SW 1271 (cell line): ENCODE data around the gene CCDC192.
"Not testable (repeated sequence)": the region's sequence is repeated elsewhere in the genome, so short reads cannot be mapped to it uniquely, and the experiment has no call there.

Experiments
- DNase-seq, 2 experiments: peaks; one replicate each; lab custom pipeline; 2025; lab: John Stamatoyannopoulos, UW

CCDC192 gene

DNA sequence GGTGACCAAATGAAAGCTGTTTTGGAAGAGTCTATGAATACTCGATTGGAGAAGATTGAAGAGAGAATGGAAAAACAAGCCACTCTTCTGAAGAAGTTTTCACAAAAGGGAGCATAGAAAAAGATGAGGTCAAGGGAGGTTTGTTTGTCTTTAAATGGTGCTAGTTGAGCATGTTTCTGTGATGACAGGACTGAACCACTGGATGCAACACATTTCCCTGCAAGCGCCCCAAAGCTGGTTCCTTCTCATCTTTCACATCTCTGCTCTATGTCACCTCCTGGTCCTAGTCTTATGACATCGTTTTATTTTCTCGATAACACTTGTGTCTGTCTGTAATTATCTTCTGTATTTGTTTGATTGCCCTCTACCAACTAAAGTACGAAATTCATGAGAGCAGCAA is 3.8 kb upstream of the CCDC192 start:
- no peak for DNase-seq

DNA sequence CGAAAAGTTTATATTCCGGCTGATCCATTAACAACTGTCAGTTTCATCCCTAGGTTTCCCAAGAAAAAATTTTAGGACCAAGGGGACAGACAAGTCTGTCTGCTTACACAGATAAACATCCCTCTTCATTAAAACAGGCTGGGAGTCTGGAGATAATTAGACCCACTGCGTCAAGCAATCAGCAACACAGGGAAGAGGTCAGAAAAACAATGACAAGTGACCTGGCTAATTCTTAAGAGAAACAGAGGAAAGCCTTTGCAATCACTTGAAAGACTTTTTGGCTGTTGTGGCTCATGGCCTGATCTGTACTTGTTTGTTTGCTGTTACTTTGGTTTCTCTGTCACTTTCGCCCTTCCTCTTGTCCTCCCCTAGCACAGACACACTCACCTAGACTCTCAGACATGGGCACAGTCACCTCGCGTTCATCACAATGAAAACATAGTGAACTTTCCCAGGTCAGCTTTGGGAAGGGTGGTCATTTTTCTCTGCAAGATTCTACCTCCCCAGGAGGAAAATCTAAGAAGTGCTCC is 2.9 kb upstream of the CCDC192 start:
- no peak for DNase-seq

DNA sequence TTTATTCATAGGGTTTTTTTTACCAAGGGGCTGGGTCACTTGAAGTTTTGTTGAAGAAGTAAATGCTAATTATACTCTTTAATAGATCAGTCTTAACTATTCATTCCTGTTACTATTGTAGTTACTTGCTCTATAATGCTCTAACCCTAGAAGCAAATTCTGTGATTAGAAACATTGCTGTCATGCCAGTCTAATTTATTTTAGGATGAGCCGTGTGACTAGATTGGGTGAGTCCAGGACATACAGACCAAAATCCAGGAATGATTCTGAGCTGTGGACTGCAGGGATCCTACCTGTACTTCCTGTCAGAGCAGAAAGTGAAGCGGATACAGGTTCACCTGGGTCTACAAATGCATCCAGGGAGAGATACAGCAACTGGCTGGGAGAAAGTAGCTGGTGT is 757 bp upstream of the CCDC192 start:
- DNase-seq: no peak

DNA sequence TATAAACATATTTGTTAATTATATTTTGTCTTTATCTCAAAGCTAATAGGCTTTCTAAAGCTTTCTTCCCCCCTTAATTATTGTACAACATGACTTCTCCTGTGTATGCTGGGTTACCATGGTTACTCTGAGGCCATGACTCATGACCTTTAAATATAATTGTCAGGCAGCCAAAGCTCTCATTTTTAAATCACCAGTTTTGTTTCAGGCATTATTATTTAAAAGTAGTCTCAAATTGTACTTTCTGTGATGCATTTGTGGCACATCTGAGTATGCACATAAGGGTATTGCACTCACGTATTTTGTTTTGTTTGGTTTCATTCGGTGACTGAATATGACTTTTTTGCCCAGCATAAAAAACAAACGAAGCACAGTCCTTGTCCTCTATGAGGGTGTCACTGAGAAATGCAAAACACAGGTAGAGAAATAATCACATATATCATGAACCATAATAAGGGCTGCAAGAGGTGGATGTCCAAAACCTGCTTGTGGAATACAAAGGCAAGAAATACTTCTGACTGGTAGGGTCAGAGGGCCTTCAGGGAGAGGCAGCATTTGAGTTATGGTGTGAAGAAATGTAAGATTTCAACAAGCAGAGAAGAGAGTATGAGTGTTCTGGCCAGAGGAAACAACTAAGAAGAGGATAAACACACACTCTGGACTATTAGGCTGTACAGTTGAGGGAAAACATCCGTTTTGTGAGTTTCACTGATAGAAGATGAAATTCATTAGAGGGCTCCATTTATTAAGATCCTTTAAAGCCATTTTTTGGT is 2.1 kb downstream of the CCDC192 start:
- peak in 1 of 2 experiments; percentile 27 for DNase-seq

DNA sequence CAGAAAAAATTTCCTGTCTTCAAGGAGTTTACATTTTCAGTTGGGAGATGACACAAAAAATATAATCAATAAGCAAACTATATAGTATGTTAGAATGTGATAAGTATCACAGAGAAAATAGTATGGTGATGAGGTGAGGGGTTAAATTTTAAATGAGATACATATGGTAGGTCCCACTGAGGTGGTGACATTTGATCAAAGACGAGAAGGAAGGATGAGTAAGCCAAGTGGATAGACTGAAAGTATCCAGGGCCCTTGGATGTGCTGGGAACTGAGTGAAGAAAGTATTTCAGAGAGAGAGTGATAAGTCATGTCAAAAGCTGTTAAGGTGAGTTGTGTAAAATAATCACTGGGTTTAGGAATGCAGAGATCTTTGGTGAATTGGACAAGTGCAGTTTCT is 3.5 kb downstream of the CCDC192 start:
- DNase-seq: no peak

DNA sequence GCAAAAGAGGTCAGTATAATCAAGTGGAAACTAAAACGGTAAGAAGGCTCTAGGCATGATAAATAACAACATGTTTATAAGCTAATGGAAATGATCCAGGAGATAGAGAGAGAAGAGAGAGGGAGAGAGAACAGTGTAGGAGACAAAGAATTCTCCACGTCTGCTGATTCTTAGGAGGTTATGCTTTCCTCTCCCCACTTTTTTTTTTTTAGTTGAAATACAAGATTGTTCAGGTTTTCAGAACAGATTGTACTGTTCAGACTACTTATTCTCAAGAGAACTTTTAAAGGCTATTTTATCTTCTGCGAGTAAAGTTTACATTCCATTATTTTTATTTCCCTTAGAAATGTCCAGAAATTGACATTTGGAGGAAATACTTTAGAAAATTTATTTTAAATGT is 4.0 kb downstream of the CCDC192 start:
- no peak for DNase-seq

DNA sequence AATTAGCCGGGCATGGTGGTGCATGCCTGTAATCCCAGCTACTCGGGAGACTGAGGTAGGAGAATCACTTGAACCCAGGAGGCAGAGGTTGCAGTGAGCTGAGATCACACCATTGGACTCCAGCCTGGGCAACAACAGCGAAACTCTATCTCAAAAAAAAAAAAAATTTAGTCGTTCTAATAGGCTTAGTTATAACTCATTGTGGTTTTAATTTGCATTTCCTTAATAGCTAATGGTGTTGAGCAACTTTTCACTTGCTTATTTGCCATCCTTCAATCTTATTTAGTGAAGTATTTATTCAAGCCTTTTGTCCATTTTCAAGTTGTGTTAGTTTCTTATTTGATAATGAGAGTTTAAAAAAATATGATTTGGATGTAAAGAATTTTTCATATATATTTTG is 9.9 kb downstream of the CCDC192 start:
- not testable (repeated sequence) for DNase-seq

DNA sequence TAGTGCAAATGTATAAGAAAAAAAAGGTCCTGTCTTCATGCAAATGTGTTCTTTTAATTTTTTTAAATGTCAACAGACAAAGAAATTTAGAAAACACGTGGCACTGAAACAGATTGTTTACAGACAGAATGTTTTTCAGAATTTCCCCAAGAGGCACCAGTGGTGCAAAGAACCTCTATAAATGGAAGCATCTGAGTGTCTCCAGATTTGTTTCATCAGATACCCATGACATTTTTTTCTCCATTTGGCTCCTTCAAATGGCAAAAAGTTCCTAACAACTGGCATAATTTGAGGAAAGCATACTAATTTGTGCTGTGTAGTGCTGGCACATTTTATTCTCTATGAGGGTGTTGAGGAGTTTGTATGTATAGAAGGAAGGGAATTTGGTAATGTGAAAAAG is 15.0 kb downstream of the CCDC192 start:
- no peak for DNase-seq

DNA sequence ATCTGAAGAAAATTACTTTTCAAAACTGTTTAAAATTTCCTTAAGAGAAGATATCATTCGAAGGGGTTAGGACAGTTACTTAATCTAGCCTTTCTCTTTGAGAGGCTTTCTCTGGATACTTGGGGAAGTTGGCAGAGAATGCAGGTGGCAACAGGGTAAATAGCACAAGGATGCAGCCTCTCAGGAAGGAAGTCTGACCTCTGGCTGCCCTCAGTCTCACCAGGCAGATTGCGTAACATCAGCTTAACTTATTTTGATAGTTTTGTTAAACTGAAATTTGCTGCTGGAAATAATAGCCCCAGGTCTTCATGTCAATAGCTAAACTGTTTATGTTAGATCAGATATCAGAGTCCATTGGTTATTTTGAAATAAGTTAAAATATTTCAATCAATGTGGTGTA is 20.4 kb downstream of the CCDC192 start:
- peak in 1 of 2 experiments; percentile 37 for DNase-seq

DNA sequence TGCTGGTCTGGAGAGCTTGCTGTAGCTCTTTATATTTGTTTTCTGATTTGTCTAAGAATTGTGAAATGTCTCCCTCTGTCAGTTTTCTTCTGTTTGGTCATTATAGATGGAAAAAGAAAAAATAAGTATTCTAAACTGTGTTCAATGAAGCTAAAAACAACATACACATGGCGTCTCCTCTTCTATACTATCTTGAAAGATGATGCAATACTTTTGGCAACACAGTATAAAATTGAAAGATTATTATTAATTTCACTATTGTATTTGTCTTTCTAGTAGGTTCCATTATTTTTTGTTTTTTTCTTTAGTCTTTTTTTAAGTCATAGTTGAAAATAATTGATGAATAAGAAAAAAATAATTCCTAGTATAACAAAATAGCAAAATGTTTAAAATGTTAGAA is 22.5 kb downstream of the CCDC192 start:
- DNase-seq: no peak

DNA sequence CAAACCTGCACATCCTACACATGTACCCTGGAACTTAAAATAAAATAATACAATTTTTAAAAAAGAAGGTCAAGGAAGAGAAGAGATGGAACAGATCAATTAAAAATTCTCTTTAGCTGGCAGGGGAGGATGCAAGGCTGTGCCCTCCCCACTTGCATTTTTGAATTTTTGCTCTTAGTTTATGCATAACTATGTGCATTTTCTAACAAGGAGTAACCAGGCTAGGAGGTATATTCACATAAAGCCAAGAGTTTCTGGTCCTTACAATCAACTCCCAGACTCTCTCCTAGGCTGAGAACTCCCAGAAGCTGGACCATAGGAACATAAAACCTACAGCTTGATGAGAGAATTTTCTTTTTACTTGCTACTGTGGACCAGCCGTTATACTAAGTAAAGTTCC is 29.8 kb downstream of the CCDC192 start:
- no peak for DNase-seq

DNA sequence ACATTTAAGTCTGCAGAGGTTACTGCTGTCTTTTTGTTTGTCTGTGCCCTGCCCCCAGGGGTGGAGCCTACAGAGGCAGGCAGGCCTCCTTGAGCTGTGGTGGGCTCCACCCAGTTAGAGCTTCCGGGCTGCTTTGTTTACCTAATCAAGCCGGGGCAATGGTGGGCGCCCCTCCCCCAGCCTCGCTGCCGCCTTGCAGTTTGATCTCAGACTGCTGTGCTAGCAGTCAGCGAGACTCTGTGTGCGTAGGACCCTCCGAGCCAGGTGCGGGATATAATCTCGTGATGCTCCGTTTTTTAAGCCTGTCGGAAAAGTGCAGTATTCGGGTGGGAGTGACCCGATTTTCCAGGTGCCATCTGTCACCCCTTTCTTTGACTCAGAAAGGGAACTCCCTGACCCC is 36.2 kb downstream of the CCDC192 start:
- DNase-seq: not testable (repeated sequence)

DNA sequence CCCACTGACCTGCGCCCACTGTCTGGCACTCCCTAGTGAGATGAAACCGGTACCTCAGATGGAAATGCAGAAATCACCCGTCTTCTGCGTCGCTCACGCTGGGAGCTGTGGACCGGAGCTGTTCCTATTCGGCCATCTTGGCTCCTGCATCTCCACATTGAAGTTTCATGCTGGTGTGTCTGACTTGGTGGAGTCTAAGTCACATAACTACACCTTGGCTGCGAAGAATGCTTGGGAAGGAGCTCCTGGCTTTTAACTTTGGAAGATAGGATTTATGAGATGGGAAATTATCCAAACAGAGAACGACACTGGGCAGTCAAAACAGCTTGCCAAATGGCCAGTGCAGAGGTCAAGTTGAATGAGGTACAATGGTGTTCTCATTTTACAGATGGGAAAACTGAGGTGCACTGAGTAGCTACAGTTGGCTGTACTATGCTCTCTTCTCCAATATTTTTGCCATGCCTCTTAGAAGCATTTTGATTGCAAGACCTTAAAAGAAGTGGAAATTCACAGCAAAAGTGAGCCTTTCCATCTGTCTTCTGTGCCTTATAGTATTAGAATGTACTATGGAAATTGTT is 36.7 kb downstream of the CCDC192 start:
- no peak for DNase-seq

DNA sequence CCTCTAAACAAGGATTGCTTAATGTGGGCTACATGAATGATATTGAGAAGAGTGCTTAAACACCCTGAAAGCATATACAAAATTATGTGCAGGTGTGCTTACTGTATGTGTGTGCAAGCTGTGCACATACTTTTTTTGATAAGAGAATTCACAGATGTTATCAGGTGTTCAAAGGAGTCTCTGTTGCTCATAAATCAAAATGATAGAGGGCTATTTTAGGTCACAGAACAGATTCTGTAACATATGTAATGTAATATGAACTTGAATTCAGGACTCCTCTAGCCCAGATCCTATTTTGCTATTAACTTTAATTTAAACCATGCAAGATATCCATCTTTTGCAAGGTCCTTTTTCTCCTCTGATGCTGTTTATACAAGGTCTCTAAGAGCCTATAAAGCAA is 38.2 kb downstream of the CCDC192 start:
- DNase-seq: no peak

DNA sequence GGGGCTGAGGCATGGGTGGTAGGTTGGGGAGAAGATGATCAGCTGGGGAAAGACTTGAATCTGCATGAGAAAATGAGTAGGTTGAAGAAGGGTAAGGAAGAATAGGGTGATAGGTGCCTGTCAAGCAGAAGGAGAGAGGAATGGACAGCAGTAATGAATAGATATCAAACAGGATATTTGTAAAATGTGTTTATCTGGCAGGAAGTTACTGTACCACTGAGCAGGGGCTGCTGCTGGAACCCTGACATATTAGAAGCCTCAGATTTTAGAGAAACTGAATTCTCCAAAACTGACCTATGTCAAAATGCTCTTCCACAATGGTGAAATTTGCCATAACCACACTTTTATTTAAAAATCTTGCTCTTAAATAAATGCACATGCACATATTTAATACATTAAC is 41.0 kb downstream of the CCDC192 start:
- no peak for DNase-seq

DNA sequence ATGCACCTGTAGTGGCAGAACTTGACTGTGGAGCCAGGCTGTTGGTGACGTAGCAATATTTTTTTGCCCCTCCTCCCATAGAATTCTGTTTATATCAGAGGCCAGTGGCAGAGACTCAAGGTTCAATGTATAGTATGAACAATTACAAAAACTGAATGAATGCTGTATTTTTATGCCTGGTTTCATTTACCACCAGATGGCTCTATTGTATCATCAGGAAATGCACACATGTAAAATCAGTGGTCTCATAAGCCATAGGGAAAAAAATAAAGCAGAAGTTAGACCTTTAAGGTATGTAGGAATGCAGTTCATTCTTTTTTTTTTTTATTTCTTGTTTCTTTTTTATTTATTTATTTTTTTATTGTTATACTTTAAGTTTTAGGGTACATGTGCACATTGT is 43.6 kb downstream of the CCDC192 start:
- peak in 1 of 2 experiments; percentile 23 for DNase-seq

DNA sequence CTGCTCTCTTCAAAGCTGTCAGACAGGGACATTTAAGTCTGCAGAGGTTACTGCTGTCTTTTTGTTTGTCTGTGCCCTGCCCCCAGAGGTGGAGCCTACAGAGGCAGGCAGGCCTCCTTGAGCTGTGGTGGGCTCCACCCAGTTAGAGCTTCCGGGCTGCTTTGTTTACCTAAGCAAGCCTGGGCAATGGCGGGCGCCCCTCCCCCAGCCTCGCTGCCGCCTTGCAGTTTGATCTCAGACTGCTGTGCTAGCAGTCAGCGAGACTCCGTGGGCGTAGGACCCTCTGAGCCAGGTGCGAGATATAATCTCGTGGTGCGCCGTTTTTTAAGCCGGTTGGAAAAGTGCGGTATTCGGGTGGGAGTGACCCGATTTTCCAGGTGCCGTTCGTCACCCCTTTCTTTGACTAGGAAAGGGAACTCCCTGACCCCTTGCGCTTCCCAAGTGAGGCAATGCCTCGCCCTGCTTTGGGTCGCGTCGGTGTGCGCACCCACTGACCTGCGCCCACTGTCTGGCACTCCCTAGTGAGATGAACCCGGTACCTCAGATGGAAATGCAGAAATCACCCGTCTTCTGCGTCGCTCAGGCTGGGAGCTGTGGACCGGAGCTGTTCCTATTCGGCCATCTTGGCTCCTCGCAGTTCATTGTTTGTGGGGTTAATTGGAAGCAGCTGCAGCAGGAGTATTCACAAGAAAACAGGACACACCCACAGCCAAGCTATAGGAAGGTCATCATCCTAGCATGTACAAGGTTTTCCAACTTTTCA is 49.5 kb downstream of the CCDC192 start:
- not testable (repeated sequence) for DNase-seq

DNA sequence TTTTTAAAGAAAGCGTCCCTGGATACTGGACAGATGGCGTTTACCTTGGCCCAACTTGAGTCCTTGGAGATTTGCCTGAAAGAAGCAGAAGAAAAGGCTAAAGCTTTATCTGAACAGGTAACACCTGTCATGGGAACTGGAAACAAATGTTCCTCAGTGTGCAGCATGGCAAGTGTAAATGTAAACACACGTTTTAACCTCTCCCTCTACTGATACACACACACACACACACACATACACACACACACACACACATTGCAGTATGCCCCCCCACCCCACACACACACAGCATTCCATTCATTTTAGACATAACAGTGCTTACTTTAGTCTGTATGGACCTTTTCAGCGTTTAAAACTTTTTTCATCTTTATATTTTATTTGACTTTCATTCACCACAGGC is 51.1 kb downstream of the CCDC192 start:
- DNase-seq: no peak

DNA sequence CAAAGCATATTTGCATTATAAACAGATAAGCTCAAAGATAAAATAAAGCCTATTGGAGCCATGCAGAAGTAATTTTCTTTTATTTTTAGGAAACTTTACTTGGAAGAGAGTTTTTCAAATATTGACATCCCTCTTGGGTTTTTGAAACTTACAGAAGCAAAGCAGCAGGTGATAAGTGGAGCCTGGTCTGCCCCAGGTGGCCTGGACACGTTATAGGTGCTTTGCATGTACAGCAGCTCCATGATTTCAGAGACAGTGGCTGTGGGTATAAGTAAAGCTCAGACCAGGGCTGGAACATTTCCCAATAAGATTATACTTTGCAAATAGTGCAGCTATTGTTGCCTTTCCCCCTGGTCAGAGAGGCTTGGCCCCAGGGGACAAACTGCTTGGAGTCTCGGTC is 51.5 kb downstream of the CCDC192 start:
- no peak for DNase-seq

DNA sequence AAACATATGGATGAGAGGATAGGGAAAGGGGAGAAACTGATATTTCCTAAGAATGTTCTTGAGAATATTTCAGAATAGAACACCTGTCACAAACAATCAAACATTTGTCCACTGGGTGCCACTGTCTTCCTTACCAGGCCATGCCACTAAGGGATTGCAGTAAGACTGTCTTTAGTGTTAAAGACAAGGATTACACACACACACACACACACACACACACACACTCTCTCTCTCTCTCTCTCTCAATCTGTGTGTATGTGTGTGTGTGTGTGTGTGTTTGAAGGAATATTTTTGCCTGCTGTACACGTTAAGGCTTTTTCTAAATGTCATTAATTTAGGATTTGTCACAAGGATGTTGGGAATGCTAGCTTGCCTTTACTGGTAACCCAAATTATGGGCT is 54.4 kb downstream of the CCDC192 start:
- DNase-seq: peak in 1 of 2 experiments; percentile 36

DNA sequence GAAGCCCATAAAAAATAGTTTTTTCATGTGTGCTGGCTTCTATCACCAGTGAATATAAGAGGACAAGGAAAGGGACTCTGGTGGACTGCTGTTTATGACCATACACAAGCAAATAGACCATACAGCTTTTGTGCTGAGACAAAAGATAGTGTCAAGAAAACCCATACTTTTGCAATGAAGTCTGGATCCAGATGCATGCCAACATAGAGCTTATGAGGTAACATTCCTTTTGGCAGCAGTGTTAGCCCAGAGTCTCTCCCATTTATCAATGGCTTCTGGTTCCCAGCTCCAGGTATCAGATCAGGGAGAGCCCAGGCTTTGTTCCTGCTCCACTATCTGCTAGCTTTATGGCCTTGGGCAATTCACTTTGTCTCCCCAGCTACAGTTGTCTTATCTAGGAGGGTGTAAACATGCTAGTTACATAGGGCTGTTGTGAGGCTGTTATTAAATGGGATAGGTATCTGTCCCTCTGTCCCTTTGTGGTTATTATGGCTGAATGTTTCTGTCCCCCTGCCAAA is 55.6 kb downstream of the CCDC192 start:
- no peak for DNase-seq

DNA sequence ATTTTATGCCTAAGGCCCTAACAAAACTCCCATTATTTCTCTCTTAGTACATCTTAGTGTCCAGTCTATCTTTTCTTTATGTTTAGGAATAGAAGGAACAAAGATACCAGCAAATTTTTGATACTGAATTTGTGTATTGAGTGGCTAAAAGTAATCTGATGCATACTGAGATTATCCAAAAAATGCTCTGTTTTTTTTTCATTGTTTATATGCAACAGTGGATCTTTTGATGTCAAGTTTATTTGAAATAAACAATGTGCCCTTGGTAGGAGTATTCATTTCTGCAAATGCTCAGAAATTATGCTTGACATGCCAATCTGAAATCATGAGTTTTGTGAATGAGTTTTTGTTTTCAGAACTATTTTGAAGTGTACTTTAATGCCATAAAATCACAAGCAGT is 58.7 kb downstream of the CCDC192 start:
- DNase-seq: no peak

DNA sequence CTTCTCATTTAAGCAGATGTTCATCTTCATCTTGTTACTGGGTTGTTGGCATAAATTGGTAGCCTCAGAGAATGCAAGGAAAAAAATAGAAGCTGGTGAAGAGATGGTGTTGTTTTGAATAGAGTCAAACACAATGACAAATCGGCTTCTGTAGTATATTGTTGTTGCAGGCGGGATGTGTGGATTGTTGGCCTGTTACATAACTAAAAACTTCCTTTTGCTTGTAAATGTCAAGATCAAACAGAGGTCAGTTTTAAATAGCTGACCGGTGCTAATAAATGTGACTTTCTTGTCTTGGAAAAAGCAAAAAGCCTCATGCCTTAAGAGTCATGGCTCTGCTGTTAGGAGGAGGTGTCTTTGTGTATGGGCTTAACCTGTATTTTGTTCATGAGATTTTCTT is 59.2 kb downstream of the CCDC192 start:
- DNase-seq: no peak
